OCI-LY7 (cell line): ENCODE measurements around the gene PDS5B. TPM values are rescaled to one million over a fixed set of nuclear protein-coding genes. Genes with fewer than 3 reads are reported as not detected.

ENCODE experiments used
- BruUV-seq: library from RNA; stranded (reverse); fragments of 400-500 nt; replicated peaks from 2 replicates; lab custom pipeline; 2021; lab: Mats Ljungman, UMichigan
- CTCF ChIA-PET: fragments of 300-600 bp; sonication (Branson Sonifier 250); formaldehyde crosslinking; loops from one replicate; lab custom pipeline; 2022; ENCODE audit warnings: antibody characterized with exemption; ENCODE audit not compliant: unreplicated experiment; lab: Charles Lee
- POLR2A ChIA-PET: fragments of 300-600 bp; sonication (Branson Sonifier 250); formaldehyde crosslinking; loops from one replicate; lab custom pipeline; 2022; ENCODE audit warnings: antibody characterized with exemption; lab: Charles Lee
- DNase-seq: peaks from one replicate; pipeline ENCODE4 v3.0.0-alpha.2; 2015; ENCODE audit warnings: low spot score
- H2AFZ ChIP-seq: fragments of 200-600 bp; sonication (generic), shearing (Covaris generic); 2 replicates; pipeline ENCODE4 v1.6.1; 2014; ENCODE audit warnings: mild to moderate bottlenecking, antibody characterized with exemption, low read length, moderate library complexity
- H3K27ac ChIP-seq: fragments of 200-600 bp; sonication (generic); 2 replicates; pipeline ENCODE4 v1.5.1; 2014; ENCODE audit warnings: mixed run types, low read depth, mild to moderate bottlenecking, moderate library complexity, low read length, inconsistent platforms; ENCODE audit not compliant: poor library complexity, severe bottlenecking
- H3K36me3 ChIP-seq: fragments of 200-600 bp; sonication (generic); 2 replicates; pipeline ENCODE4 v1.6.1; 2014; ENCODE audit warnings: mild to moderate bottlenecking, antibody characterized with exemption, low read length, moderate library complexity, mixed read lengths; ENCODE audit not compliant: insufficient read depth
- H3K4me1 ChIP-seq: fragments of 200-600 bp; sonication (generic); 2 replicates; pipeline ENCODE4 v1.5.1; 2014; ENCODE audit warnings: mild to moderate bottlenecking, low read length; ENCODE audit not compliant: insufficient read depth, poor library complexity, severe bottlenecking
- H3K4me2 ChIP-seq: fragments of 200-600 bp; sonication (generic); 2 replicates; pipeline ENCODE4 v1.6.1; 2014; ENCODE audit warnings: mild to moderate bottlenecking, low read length
- H3K4me3 ChIP-seq: fragments of 200-600 bp; sonication (generic); 2 replicates; pipeline ENCODE4 v1.5.1; 2014; ENCODE audit warnings: mild to moderate bottlenecking, low read depth, low read length; ENCODE audit not compliant: poor library complexity, severe bottlenecking
- H3K79me2 ChIP-seq: fragments of 200-600 bp; sonication (generic); 2 replicates; pipeline ENCODE4 v1.6.1; 2016; ENCODE audit warnings: low read depth, mild to moderate bottlenecking, low read length, moderate library complexity, mixed read lengths; ENCODE audit not compliant: insufficient read depth
- H3K9me2 ChIP-seq: fragments of 200-600 bp; sonication (generic); 2 replicates; pipeline ENCODE4 v1.6.1; 2016; ENCODE audit warnings: mild to moderate bottlenecking, low read length, mixed read lengths; ENCODE audit not compliant: insufficient read depth
- H3K9me3 ChIP-seq: fragments of 200-600 bp; sonication (generic); 2 replicates; pipeline ENCODE4 v1.6.1; 2014; ENCODE audit warnings: mild to moderate bottlenecking, mixed run types, low read length, mixed read lengths
- H4K20me1 ChIP-seq: fragments of 200-600 bp; sonication (generic); 2 replicates; pipeline ENCODE4 v1.6.1; 2014; ENCODE audit warnings: mild to moderate bottlenecking, antibody characterized with exemption, low read length, moderate library complexity, mixed read lengths; ENCODE audit not compliant: insufficient read depth
- CTCF ChIP-seq: fragments of 200-600 bp; sonication (generic); conservative IDR thresholded peaks from 2 replicates; pipeline ENCODE4 v1.5.1; 2014; ENCODE audit warnings: mild to moderate bottlenecking, antibody characterized with exemption, low read length, moderate library complexity, mixed read lengths
- EZH2phosphoT487 ChIP-seq: fragments of 200-600 bp; sonication (generic); IDR thresholded peaks from 2 replicates; pipeline ENCODE4 v1.6.1; 2018; ENCODE audit warnings: low read depth, borderline replicate concordance, mild to moderate bottlenecking, mixed run types, antibody characterized with exemption, low read length, moderate library complexity, mixed read lengths
- intact Hi-C: fragments of 100-400 bp; cut with micrococcal nuclease; formaldehyde crosslinking; loops from one replicate; pipeline ENCODE4 v1.10.0; 2022; ENCODE audit not compliant: unreplicated experiment
- total RNA-seq, 2 experiments: library from RNA; depleted of rRNA in 1 of 2; stranded (reverse); fragments of >200 nt in 1 of 2; shearing (Covaris generic) in 1 of 2; gene quantifications; 2 replicates each; pipeline ENCODE4 v1.2.3, GENCODE V29; 2014 to 2022

Gene PDS5B
- total RNA-seq, 2 experiments from 2014 or later: 34.1 to 70.4 TPM

- Histone ChIP-seq H3K27ac (no peak overlapping the region), H3K4me2 (no peak overlapping the region), H3K9me3 (no peaks in the 10 kb centered on the region), H3K9me2 (no peaks in the 10 kb centered on the region), H3K79me2 (no peaks in the 10 kb centered on the region), H3K36me3 (no peaks in the 10 kb centered on the region), H4K20me1 (no peaks in the 10 kb centered on the region), H3K4me3 (no peak overlapping the region), H2AFZ (no peak overlapping the region), H3K4me1 (no peaks in the 10 kb centered on the region)
- TF ChIP-seq EZH2phosphoT487: no peak
- no peak for TF ChIP-seq CTCF
- DNase-seq: no peak
- CTCF ChIA-PET: no interaction called here
- POLR2A ChIA-PET: no interaction called here
- intact Hi-C loops: no loop called here
- no TSS peak for BruUV-seq
Measured at GRCh38 chr13:32804673-32805230, 218.5 kb downstream of the PDS5B start.

- no peak overlapping the region for H3K4me3 ChIP-seq
- no peak overlapping the region for H3K27ac ChIP-seq
- no peaks in the 10 kb centered on the region for H3K9me3 ChIP-seq
- H4K20me1 ChIP-seq: no peaks in the 10 kb centered on the region
- no peaks in the 10 kb centered on the region for H3K79me2 ChIP-seq
- H3K4me2 ChIP-seq: no peak overlapping the region
- ChIA-PET CTCF (interaction anchor here (0.6 kb wide), 2 partner anchors 105 to 859 kb away, joined by 3 to 4 read pairs; no protein-coding TSS in a partner anchor), POLR2A (no interaction called here)
- no peak for TF ChIP-seq CTCF
- no peak for TF ChIP-seq EZH2phosphoT487
- no peaks in the 10 kb centered on the region for H3K36me3 ChIP-seq
- no peak for DNase-seq
- no peaks in the 10 kb centered on the region for H3K4me1 ChIP-seq
- H2AFZ ChIP-seq: no peak overlapping the region
- BruUV-seq: no TSS peak
- intact Hi-C loops: no loop called here
- H3K9me2 ChIP-seq: no peaks in the 10 kb centered on the region
Measured at GRCh38 chr13:32811297-32811800, 225.1 kb downstream of the PDS5B start.

- Histone ChIP-seq H3K4me1 (no peaks in the 10 kb centered on the region), H3K4me3 (no peak overlapping the region), H3K79me2 (no peaks in the 10 kb centered on the region), H2AFZ (no peak overlapping the region), H3K4me2 (no peak overlapping the region), H3K36me3 (no peaks in the 10 kb centered on the region), H3K9me2 (no peaks in the 10 kb centered on the region), H3K9me3 (no peaks in the 10 kb centered on the region), H3K27ac (no peak overlapping the region), H4K20me1 (no peaks in the 10 kb centered on the region)
- intact Hi-C loops: no loop called here
- no peak for DNase-seq
- TF ChIP-seq EZH2phosphoT487 (no peak), CTCF (no peak)
- CTCF ChIA-PET: no interaction called here
- POLR2A ChIA-PET: interaction anchor here (1.2 to 1.3 kb wide), 2 partner anchors 13 to 36 kb away, joined by 3 to 7 read pairs; no protein-coding TSS in a partner anchor
- no TSS peak for BruUV-seq
Measured at GRCh38 chr13:32821149-32821688, 235.0 kb downstream of the PDS5B start.
